GM19023 (cell line): ENCODE measurements around the gene DSCAM.
"Not testable (repeated sequence)": the region's sequence is repeated elsewhere in the genome, so short reads cannot be mapped to it uniquely, and the experiment has no call there.

Experiments used
- ATAC-seq: cut with Tn5 transposase; IDR thresholded peaks from one replicate; pipeline ENCODE4 v1.9.1; 2021; ENCODE audit warnings: mild to moderate bottlenecking, moderate library complexity; ENCODE audit not compliant: unreplicated experiment

The DSCAM gene, protein sequence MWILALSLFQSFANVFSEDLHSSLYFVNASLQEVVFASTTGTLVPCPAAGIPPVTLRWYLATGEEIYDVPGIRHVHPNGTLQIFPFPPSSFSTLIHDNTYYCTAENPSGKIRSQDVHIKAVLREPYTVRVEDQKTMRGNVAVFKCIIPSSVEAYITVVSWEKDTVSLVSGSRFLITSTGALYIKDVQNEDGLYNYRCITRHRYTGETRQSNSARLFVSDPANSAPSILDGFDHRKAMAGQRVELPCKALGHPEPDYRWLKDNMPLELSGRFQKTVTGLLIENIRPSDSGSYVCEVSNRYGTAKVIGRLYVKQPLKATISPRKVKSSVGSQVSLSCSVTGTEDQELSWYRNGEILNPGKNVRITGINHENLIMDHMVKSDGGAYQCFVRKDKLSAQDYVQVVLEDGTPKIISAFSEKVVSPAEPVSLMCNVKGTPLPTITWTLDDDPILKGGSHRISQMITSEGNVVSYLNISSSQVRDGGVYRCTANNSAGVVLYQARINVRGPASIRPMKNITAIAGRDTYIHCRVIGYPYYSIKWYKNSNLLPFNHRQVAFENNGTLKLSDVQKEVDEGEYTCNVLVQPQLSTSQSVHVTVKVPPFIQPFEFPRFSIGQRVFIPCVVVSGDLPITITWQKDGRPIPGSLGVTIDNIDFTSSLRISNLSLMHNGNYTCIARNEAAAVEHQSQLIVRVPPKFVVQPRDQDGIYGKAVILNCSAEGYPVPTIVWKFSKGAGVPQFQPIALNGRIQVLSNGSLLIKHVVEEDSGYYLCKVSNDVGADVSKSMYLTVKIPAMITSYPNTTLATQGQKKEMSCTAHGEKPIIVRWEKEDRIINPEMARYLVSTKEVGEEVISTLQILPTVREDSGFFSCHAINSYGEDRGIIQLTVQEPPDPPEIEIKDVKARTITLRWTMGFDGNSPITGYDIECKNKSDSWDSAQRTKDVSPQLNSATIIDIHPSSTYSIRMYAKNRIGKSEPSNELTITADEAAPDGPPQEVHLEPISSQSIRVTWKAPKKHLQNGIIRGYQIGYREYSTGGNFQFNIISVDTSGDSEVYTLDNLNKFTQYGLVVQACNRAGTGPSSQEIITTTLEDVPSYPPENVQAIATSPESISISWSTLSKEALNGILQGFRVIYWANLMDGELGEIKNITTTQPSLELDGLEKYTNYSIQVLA (N-terminal part only)

GRCh38 chr21:40846587-40847411, at the start of gene DSCAM:
TSS of gene DSCAM (minus strand) at chr21:40847158. CDS start at chr21:40846661, 497 bp downstream.
- no peak for ATAC-seq

- not testable (repeated sequence) for ATAC-seq
Measured at GRCh38 chr21:40895697-40896096, 48.7 kb upstream of the DSCAM start.

- no peak for ATAC-seq
Measured at GRCh38 chr21:40886931-40887330, 40.0 kb upstream of the DSCAM start.

DNA sequence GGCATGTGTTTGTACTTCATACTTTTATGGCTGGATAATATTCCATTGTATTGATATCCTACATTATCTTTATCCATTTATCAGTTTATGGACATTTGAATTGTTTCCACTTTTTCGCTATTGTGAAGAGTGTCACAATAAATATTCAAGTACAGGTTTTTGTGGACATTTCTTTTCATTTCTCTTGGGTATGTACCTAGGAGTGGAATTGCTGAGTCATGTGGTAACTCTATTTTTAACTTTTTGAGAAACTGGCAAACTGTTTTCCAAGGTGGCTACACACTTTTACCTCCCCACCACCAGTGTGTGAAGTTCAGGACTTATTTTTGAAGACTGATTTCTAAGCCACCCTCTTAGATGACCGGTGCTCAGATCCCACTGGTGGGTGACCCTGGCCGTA, 39.0 kb upstream of the DSCAM start:
- ATAC-seq: no peak

GRCh38 chr21:40882192-40882915, 35.4 kb upstream of the DSCAM start:
- no peak for ATAC-seq

DNA sequence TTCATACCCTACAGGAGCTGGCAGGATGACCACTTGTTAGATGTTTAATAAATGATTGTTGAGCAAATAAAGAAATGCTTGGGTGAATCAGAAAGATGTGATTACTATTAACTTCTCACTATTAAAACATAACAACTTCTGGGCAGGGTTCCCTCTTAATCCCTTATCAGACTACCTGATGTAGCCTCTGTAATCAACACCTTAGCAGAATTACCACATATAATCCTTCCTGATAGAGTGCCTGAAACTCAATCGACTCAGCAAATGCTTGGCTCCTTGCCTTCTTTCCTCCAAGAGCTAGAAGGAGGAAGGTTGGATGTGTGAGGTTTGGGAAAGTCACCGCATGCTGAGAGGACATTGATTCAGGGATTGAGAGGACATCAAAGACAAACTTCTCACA, 34.8 kb upstream of the DSCAM start:
- no peak for ATAC-seq

- no peak for ATAC-seq
Measured at GRCh38 chr21:40871099-40871498, 24.1 kb upstream of the DSCAM start.

- no peak for ATAC-seq
Measured at GRCh38 chr21:40863839-40864238, 16.9 kb upstream of the DSCAM start.

DNA sequence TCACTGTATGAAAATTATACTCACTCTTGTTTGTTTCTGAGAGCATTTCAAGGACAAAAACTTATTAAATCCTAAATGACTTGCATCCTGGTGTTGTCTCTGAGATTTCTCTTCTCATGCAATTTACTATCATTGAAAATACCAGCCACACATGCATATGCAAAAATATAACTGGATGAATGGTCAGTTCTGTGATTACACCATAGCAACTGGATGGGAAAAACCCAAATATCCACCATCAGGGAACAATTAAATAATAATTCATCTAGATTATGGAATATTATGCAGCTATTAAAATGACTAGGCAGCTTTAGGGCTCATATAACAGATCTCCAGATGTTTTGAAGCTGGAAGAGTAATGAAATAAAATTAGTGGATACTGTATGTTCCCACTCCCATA, 11.6 kb upstream of the DSCAM start:
- no peak for ATAC-seq

GRCh38 chr21:40853956-40854688, 7.2 kb upstream of the DSCAM start:
- no peak for ATAC-seq

GRCh38 chr21:40852563-40852962, 5.6 kb upstream of the DSCAM start:
- ATAC-seq: no peak

DNA sequence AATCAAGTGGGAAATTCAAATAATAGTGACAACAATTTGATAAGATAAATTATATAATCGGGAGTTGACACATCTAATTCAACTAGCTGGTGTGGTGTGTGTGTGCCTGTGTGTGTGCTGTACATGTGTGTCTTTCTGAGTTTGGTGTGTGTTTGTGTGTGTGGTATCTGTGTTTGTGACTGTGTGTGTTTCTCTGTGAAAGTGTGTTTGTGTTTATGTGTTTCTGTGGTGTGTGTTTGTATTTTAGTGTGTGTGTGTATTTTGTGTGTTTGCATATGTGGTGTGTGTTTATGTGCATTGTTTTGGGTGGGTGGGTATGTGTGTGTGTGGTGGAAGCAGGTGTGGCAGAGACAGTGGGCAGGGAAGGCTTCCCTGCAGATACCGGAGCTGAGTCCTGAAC, 4.8 kb upstream of the DSCAM start:
- ATAC-seq: no peak

GRCh38 chr21:40850071-40850470, 3.1 kb upstream of the DSCAM start:
- ATAC-seq: no peak

- no peak for ATAC-seq
Measured at GRCh38 chr21:40847951-40848350, 993 bp upstream of the DSCAM start.

- ATAC-seq: no peak
Measured at GRCh38 chr21:40846103-40846502, 855 bp downstream of the DSCAM start.

- no peak for ATAC-seq
Measured at GRCh38 chr21:40845441-40845995, 1.4 kb downstream of the DSCAM start.

GRCh38 chr21:40844935-40845334, 2.0 kb downstream of the DSCAM start:
- no peak for ATAC-seq

- no peak for ATAC-seq
Measured at GRCh38 chr21:40842197-40842552, 4.8 kb downstream of the DSCAM start.
